GM12801 (cell line): ENCODE results near the gene SPRY2.

Experiments
- CTCF ChIP-seq: IDR thresholded peaks from one replicate; pipeline ENCODE4 v1.5.1; 2011; ENCODE audit warnings: control low read depth; ENCODE audit not compliant: insufficient read length; ENCODE audit errors: extremely low read depth

Gene SPRY2

GRCh38 chr13:80341101-80341755 lies at the start of gene SPRY2:
Gene SPRY2 (minus strand): TSS chr13:80341126. CDS start chr13:80337705, 3,421 bp downstream.
- TF ChIP-seq CTCF: no peak

GRCh38 chr13:80390338-80390737 lies 49.4 kb upstream of the SPRY2 start:
- no peak for TF ChIP-seq CTCF

- no peak for TF ChIP-seq CTCF
Observed at GRCh38 chr13:80389073-80390038, 48.4 kb upstream of the SPRY2 start.

GRCh38 chr13:80388506-80388905 lies 47.6 kb upstream of the SPRY2 start:
- no peak for TF ChIP-seq CTCF

GRCh38 chr13:80386592-80386991 lies 45.7 kb upstream of the SPRY2 start:
- TF ChIP-seq CTCF: no peak

GRCh38 chr13:80386002-80386401 lies 45.1 kb upstream of the SPRY2 start:
- no peak for TF ChIP-seq CTCF

GRCh38 chr13:80382576-80382975 lies 41.6 kb upstream of the SPRY2 start:
- no peak for TF ChIP-seq CTCF
